Lower leg skin (tissue), 3 donors: ENCODE results near the gene MPP4.

ENCODE experiments used
- CTCF ChIP-seq, 3 donors: fragments of 450-650 bp; IDR thresholded peaks; one replicate each; pipeline ENCODE4 v1.5.1; 2016; ENCODE audit warnings: antibody characterized with exemption in 3 of 3, mild to moderate bottlenecking in 3 of 3, moderate library complexity in 2 of 3
- POLR2A ChIP-seq, 2 donors: fragments of 450-650 bp; IDR thresholded peaks; one replicate each; pipeline ENCODE4 v1.6.1; 2016 to 2017; ENCODE audit warnings: antibody characterized with exemption in 2 of 2, mild to moderate bottlenecking in 1 of 2, moderate library complexity in 1 of 2

DNA sequence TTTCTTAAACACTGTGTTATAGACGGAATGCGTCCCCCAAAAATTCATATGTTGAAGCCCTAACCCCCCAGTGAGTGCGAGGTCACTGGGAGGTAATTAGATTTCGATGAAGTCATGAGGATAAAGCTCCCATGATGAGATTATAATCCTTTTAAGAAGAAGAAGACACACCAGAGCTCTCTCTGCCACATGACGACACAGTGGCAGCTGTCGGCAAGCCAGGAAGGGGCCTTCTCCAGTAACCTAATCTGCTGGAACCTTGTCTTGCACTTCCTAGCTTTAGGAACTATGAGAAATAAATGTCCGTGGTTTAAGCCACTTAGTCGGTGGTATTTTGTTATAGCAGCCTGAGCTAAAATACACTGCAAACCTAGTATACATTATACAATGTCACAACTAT is 67.4 kb downstream of the MPP4 start:
- TF ChIP-seq CTCF (IDR thresholded peaks at IDR 0.05) (no peak), POLR2A (IDR thresholded peaks at IDR 0.05) (no peak)
